ENCODE results near the gene GPR158. TPM values are rescaled to one million over a fixed set of nuclear protein-coding genes. Genes with fewer than 3 reads are reported as not detected.

GPR158 gene
- total RNA-seq, 1 experiment from 2014 or later: 12.2 TPM

GRCh38 chr10:25483999-25484398, 309.2 kb downstream of the GPR158 start:
- POLR2A ChIA-PET (ENCODE audit: unreplicated experiment): no interaction called here
- TF ChIP-seq EZH2 (IDR thresholded peaks at IDR 0.05; ENCODE audit: low read depth) (no peak), CTCF (conservative IDR thresholded peaks at IDR 0.05) (no peak)
- intact Hi-C loops (cut with micrococcal nuclease; ENCODE audit: unreplicated experiment): no loop called here
- no peaks in the 10 kb centered on the region for H3K9me3 ChIP-seq (ENCODE audit: insufficient read depth, low read depth)
- no peaks in the 10 kb centered on the region for H3K36me3 ChIP-seq (ENCODE audit: low read depth)
- H3K9me2 ChIP-seq (ENCODE audit: insufficient read depth): no peaks in the 10 kb centered on the region
- CTCF ChIA-PET: no interaction called here
- no peaks in the 10 kb centered on the region for H3K27me3 ChIP-seq (ENCODE audit: insufficient read depth, low read depth)
- no peaks in the 10 kb centered on the region for H3F3A ChIP-seq (ENCODE audit: insufficient read depth, low read depth)
- no peak overlapping the region for H3K4me3 ChIP-seq
- no peak overlapping the region for H3K4me2 ChIP-seq
- no peak overlapping the region for H2AFZ ChIP-seq
- no TSS peak for BruUV-seq (replicated peaks)
- no peak overlapping the region for H3K27ac ChIP-seq
- H4K20me1 ChIP-seq (ENCODE audit: insufficient read depth): no peaks in the 10 kb centered on the region
- H3K79me2 ChIP-seq (ENCODE audit: low read depth): no peaks in the 10 kb centered on the region
- no peaks in the 10 kb centered on the region for H3K4me1 ChIP-seq (replicated peaks; ENCODE audit: insufficient read depth)
- DNase-seq: no peak

GRCh38 chr10:25487266-25487665, 312.5 kb downstream of the GPR158 start:
- Histone ChIP-seq H3K4me1 (replicated peaks; ENCODE audit: insufficient read depth) (peaks cover 8% of the 10 kb centered on the region), H3K9me3 (ENCODE audit: insufficient read depth, low read depth) (no peaks in the 10 kb centered on the region), H3F3A (ENCODE audit: insufficient read depth, low read depth) (peaks cover 7% of the 10 kb centered on the region), H3K27me3 (ENCODE audit: insufficient read depth, low read depth) (no peaks in the 10 kb centered on the region), H3K79me2 (ENCODE audit: low read depth) (no peaks in the 10 kb centered on the region), H3K4me3 (no peak overlapping the region), H4K20me1 (ENCODE audit: insufficient read depth) (no peaks in the 10 kb centered on the region), H3K36me3 (ENCODE audit: low read depth) (no peaks in the 10 kb centered on the region), H2AFZ (no peak overlapping the region), H3K27ac (no peak overlapping the region), H3K9me2 (ENCODE audit: insufficient read depth) (no peaks in the 10 kb centered on the region), H3K4me2 (no peak overlapping the region)
- ChIA-PET POLR2A (ENCODE audit: unreplicated experiment) (no interaction called here), CTCF (no interaction called here)
- intact Hi-C loops (cut with micrococcal nuclease; ENCODE audit: unreplicated experiment): no loop called here
- TF ChIP-seq EZH2 (IDR thresholded peaks at IDR 0.05; ENCODE audit: low read depth): no peak
- no peak for TF ChIP-seq CTCF (conservative IDR thresholded peaks at IDR 0.05)
- BruUV-seq (replicated peaks): no TSS peak
- DNase-seq: no peak

GRCh38 chr10:25492040-25492439, 317.2 kb downstream of the GPR158 start:
- Histone ChIP-seq H3K79me2 (ENCODE audit: low read depth) (no peaks in the 10 kb centered on the region), H3K4me3 (no peak overlapping the region), H3K9me3 (ENCODE audit: insufficient read depth, low read depth) (no peaks in the 10 kb centered on the region), H3K9me2 (ENCODE audit: insufficient read depth) (no peaks in the 10 kb centered on the region), H3K36me3 (ENCODE audit: low read depth) (no peaks in the 10 kb centered on the region), H2AFZ (no peak overlapping the region), H3K27ac (peak overlapping the region; percentile 96), H3K27me3 (ENCODE audit: insufficient read depth, low read depth) (no peaks in the 10 kb centered on the region), H3K4me1 (replicated peaks; ENCODE audit: insufficient read depth) (peaks cover 34% of the 10 kb centered on the region), H3F3A (ENCODE audit: insufficient read depth, low read depth) (peaks cover 22% of the 10 kb centered on the region), H4K20me1 (ENCODE audit: insufficient read depth) (no peaks in the 10 kb centered on the region), H3K4me2 (peak overlapping the region; percentile 53)
- BruUV-seq (replicated peaks): no TSS peak
- no peak for DNase-seq
- CTCF ChIA-PET: no interaction called here
- intact Hi-C loops (cut with micrococcal nuclease; ENCODE audit: unreplicated experiment): loop anchor here (10.0 kb wide), 1 partner anchor 377 kb away; no protein-coding TSS in a partner anchor
- POLR2A ChIA-PET (ENCODE audit: unreplicated experiment): no interaction called here
- no peak for TF ChIP-seq EZH2 (IDR thresholded peaks at IDR 0.05; ENCODE audit: low read depth)
- TF ChIP-seq CTCF (conservative IDR thresholded peaks at IDR 0.05): no peak
